ENCODE data around the gene FLAD1. TPM values are rescaled to one million over a fixed set of nuclear protein-coding genes. Genes with fewer than 3 reads are reported as not detected.

FLAD1 gene
- total RNA-seq, 1 donor from 2014 or later: 69.0 TPM

DNA sequence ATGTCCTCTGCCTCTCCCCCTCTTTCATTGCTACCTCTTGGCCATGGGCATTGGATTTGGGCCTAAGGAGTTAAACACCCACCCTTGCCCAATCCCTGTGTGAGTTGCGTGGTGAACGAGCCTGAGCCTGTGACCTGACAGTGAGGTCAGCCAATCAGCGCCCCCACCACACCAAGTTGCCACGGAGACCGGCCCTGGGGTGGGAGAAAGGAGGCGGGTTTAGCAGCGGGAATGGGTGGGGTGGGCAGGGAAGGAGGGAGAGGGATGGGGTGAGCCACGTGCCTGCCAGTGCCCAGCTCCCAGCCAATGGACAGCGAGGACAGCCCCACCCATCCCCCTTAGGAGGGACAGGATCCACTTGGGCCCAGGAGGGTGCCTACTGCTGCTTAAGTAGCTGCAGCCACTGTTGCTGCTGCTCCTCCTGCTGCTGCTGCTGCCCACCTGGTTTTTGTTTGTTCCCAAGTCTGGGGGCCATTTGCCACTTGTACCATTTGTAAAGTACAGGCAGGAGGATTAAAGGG lies 28.9 kb downstream of the FLAD1 start:
- peak overlapping the region; percentile 12 for H3K27ac Mint-ChIP-seq
- TF ChIP-seq, protein P1, sequence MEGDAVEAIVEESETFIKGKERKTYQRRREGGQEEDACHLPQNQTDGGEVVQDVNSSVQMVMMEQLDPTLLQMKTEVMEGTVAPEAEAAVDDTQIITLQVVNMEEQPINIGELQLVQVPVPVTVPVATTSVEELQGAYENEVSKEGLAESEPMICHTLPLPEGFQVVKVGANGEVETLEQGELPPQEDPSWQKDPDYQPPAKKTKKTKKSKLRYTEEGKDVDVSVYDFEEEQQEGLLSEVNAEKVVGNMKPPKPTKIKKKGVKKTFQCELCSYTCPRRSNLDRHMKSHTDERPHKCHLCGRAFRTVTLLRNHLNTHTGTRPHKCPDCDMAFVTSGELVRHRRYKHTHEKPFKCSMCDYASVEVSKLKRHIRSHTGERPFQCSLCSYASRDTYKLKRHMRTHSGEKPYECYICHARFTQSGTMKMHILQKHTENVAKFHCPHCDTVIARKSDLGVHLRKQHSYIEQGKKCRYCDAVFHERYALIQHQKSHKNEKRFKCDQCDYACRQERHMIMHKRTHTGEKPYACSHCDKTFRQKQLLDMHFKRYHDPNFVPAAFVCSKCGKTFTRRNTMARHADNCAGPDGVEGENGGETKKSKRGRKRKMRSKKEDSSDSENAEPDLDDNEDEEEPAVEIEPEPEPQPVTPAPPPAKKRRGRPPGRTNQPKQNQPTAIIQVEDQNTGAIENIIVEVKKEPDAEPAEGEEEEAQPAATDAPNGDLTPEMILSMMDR (IDR thresholded peaks at IDR 0.05): no peak
- H3K36me3 Mint-ChIP-seq (ENCODE audit: low read depth): peaks cover 17% of the 10 kb centered on the region
- no peak overlapping the region for H3K4me3 Mint-ChIP-seq
- ChIA-PET CTCF (interaction anchor here (1.0 kb wide), 1 partner anchor 68 kb away, joined by 3 read pairs; no protein-coding TSS in a partner anchor), POLR2A (interaction anchor here (1.1 to 6.3 kb wide), 3 partner anchors 9 to 76 kb away, joined by 4 to 85 read pairs (median 24); partner anchors contain the start of genes PMVK and ZBTB7B)
- H3K4me1 Mint-ChIP-seq: peaks cover 88% of the 10 kb centered on the region
- intact Hi-C loops (cut with micrococcal nuclease): no loop called here
- no peaks in the 10 kb centered on the region for H3K9me3 Mint-ChIP-seq
- DNase-seq (no peak), ATAC-seq (ENCODE audit: low read depth) (no peak)
- H3K27me3 Mint-ChIP-seq: no peaks in the 10 kb centered on the region

DNA sequence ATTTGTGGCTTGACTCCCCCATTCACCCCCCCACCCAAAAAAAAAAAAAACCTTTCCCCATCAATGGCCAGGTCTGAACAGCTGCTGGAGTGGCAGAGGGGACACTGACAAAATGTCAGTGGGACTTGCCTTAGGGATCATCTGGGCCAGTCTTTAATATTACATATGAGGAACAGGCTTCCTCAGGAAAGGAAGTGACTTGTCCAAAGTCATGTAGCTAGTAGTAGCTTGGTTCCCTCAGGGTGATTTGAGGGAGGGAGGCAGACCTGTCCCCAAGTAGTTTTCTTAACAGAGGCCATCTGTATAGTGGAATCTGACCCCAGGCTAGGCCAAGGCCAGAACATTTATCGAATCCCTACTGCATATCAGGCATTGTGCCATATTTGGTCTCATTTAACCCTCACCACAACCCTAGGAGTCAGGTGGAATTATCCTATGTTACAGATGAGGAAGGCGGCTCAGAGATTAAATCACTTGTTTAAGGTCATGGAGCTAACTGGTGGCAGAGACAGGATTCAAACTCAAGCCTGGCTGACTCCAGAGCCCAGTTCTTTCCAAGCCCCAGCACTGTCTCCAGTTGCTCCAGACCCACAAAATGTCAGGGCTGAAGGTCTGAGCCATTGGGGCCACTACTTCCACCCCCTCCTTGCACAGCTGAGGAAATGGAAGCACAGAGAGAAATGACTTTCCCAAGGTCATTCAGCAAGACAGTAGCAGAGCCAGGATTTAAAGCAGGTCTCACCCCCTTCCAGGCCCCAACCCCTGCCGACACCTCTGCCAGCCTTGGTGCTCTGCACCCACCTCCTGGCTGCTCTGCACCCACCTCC lies 29.8 kb downstream of the FLAD1 start:
- Mint-ChIP-seq H3K4me3 (no peak overlapping the region), H3K27ac (peak overlapping the region; percentile 83), H3K9me3 (no peaks in the 10 kb centered on the region), H3K36me3 (ENCODE audit: low read depth) (peaks cover 17% of the 10 kb centered on the region), H3K4me1 (peaks cover 85% of the 10 kb centered on the region), H3K27me3 (no peaks in the 10 kb centered on the region)
- ChIA-PET POLR2A (interaction anchor here (0.5 to 6.3 kb wide), 5 partner anchors 10 to 518 kb away, joined by 4 to 85 read pairs (median 12); partner anchors contain the start of genes PMVK, PYGO2 and ZBTB7B), CTCF (interaction anchor here (1.1 kb wide), 1 partner anchor 57 kb away, joined by 3 read pairs; the partner anchor contains the start of gene PBXIP1)
- TF ChIP-seq, protein P1 (IDR thresholded peaks at IDR 0.05): no peak
- DNase-seq: no peak
- intact Hi-C loops (cut with micrococcal nuclease): no loop called here
- no peak for ATAC-seq (ENCODE audit: low read depth)

DNA sequence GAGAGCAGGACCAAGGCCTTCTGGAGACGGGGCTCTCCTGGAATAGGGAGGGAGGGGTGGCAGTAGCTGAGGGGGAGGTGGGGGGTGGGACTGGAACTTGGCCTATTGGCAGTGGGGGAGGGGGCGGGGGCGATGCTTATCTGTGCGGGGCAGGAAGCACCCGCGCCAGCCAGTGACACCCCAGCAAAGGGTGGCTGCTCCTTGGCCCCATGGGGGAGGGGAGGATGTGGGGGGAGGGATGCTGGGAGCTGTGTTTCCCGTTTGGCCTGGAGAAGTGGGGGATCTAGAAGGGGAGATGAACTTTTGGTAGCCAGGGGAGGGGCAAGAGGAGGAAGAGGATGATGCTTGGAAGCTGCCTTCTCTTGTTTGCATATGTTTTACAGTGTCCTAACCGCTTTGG lies 30.5 kb downstream of the FLAD1 start:
- Mint-ChIP-seq H3K27me3 (no peaks in the 10 kb centered on the region), H3K4me3 (no peak overlapping the region), H3K36me3 (ENCODE audit: low read depth) (peaks cover 17% of the 10 kb centered on the region), H3K9me3 (no peaks in the 10 kb centered on the region), H3K27ac (peak overlapping the region; percentile 83), H3K4me1 (peaks cover 86% of the 10 kb centered on the region)
- ChIA-PET POLR2A (interaction anchor here (0.5 to 6.3 kb wide), 4 partner anchors 11 to 517 kb away, joined by 4 to 85 read pairs (median 18); partner anchors contain the start of genes PYGO2 and ZBTB7B), CTCF (interaction anchor here (1.1 to 2.0 kb wide), 2 partner anchors 58 to 77 kb away, joined by 3 to 4 read pairs; partner anchors contain the start of genes PBXIP1 and PMVK)
- intact Hi-C loops (cut with micrococcal nuclease): no loop called here
- TF ChIP-seq, protein P1 (IDR thresholded peaks at IDR 0.05): no peak
- no peak for DNase-seq
- no peak for ATAC-seq (ENCODE audit: low read depth)

DNA sequence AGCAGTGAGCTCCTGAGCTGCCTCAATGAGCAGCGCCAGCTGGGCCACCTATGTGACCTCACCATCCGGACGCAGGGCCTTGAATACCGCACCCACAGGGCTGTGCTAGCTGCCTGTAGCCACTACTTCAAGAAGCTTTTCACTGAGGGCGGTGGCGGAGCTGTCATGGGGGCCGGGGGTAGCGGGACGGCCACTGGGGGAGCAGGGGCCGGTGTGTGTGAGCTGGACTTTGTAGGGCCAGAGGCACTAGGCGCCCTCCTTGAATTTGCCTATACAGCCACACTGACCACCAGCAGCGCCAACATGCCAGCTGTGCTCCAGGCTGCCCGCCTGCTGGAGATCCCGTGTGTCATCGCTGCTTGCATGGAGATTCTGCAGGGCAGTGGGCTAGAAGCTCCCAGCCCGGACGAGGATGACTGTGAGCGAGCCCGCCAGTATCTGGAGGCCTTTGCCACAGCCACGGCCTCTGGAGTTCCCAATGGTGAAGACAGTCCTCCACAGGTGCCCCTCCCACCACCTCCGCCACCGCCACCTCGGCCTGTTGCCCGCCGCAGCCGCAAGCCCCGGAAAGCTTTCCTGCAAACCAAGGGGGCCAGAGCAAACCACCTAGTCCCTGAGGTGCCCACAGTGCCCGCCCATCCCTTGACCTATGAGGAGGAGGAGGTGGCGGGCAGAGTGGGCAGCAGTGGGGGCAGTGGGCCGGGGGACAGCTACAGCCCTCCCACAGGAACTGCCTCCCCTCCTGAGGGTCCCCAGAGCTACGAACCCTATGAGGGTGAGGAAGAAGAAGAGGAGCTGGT lies 31.8 kb downstream of the FLAD1 start:
- Mint-ChIP-seq H3K36me3 (ENCODE audit: low read depth) (peaks cover 15% of the 10 kb centered on the region), H3K27me3 (no peaks in the 10 kb centered on the region), H3K4me1 (peaks cover 86% of the 10 kb centered on the region), H3K4me3 (no peak overlapping the region), H3K27ac (peak overlapping the region; percentile 88), H3K9me3 (no peaks in the 10 kb centered on the region)
- DNase-seq (no peak), ATAC-seq (ENCODE audit: low read depth) (no peak)
- CTCF ChIA-PET: interaction anchor here (1.3 to 3.7 kb wide), 5 partner anchors 16 to 78 kb away, joined by 3 to 35 read pairs (median 5); partner anchors contain the start of genes FLAD1, PMVK and PYGO2
- POLR2A ChIA-PET: interaction anchor here (1.1 to 6.3 kb wide), 9 partner anchors 9 to 79 kb away, joined by 3 to 85 read pairs (median 12); partner anchors contain the start of genes LENEP, PBXIP1, PMVK and PYGO2
- intact Hi-C loops (cut with micrococcal nuclease): no loop called here
- TF ChIP-seq, protein P1 (IDR thresholded peaks at IDR 0.05): no peak

Data from activated B cell treated with CpG ODN at 0.5 μM for 24 hours (primary cell).